RWPE1 (cell line): ENCODE results near the gene RAP1GAP.
A peak's percentile ranks its signal among the peaks of the same experiment; 100 is the strongest.

Experiments
- CTCF ChIA-PET: fragments of 350-600 bp; sonication (Branson Sonifier 250); formaldehyde crosslinking; extraction: SDS; loops from one replicate; lab custom pipeline; 2021; lab: Yijun Ruan, JAX
- POLR2A ChIA-PET: fragments of 400-600 bp; formaldehyde crosslinking; extraction: SDS; loops from one replicate; lab custom pipeline; 2020; ENCODE audit warnings: antibody characterized with exemption; ENCODE audit not compliant: low non-redundant PET; lab: Yijun Ruan, JAX
- DNase-seq: peaks from one replicate; pipeline ENCODE4 v3.0.0; 2012; ENCODE audit warnings: low spot score
- H3K27ac ChIP-seq: fragments of 450-650 bp; 2 replicates; pipeline ENCODE4 v1.5.1; 2017
- TF ChIP-seq, protein P1 (sequence below): fragments of 450-650 bp; conservative IDR thresholded peaks from 2 replicates; pipeline ENCODE4 v1.5.1; 2017; ENCODE audit warnings: low read depth, mild to moderate bottlenecking

RAP1GAP gene

DNA sequence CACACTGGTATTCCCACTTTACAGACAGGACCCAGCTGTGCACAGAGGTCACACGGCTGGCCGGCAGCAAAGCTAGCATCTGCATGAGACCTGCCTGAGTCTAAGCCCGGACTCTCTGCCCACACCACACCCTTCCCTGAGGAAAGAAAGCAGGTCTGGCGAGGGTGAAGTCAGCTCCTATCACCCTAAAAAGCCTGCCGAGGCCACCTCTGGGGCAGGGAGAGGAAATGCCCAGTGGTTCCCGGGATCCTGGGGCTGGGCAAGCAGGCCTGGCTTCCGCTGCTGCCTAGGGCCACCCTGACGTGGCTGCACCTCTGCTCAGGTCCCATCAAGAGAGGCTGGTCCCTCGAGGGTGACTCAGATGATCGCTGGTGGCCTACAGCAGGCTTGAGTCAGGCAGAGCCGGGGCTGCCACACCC lies 42.2 kb downstream of the RAP1GAP start:
- peak overlapping the region; percentile 67 for H3K27ac ChIP-seq
- ChIA-PET CTCF (interaction anchor here (1.0 kb wide), 1 partner anchor 52 kb away, joined by 3 read pairs; no protein-coding TSS in a partner anchor), POLR2A (interaction anchor here (0.6 kb wide), 1 partner anchor 16 kb away, joined by 7 read pairs; no protein-coding TSS in a partner anchor)
- TF ChIP-seq, protein P1, sequence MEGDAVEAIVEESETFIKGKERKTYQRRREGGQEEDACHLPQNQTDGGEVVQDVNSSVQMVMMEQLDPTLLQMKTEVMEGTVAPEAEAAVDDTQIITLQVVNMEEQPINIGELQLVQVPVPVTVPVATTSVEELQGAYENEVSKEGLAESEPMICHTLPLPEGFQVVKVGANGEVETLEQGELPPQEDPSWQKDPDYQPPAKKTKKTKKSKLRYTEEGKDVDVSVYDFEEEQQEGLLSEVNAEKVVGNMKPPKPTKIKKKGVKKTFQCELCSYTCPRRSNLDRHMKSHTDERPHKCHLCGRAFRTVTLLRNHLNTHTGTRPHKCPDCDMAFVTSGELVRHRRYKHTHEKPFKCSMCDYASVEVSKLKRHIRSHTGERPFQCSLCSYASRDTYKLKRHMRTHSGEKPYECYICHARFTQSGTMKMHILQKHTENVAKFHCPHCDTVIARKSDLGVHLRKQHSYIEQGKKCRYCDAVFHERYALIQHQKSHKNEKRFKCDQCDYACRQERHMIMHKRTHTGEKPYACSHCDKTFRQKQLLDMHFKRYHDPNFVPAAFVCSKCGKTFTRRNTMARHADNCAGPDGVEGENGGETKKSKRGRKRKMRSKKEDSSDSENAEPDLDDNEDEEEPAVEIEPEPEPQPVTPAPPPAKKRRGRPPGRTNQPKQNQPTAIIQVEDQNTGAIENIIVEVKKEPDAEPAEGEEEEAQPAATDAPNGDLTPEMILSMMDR, result no peak
- peak; percentile 37 for DNase-seq

DNA sequence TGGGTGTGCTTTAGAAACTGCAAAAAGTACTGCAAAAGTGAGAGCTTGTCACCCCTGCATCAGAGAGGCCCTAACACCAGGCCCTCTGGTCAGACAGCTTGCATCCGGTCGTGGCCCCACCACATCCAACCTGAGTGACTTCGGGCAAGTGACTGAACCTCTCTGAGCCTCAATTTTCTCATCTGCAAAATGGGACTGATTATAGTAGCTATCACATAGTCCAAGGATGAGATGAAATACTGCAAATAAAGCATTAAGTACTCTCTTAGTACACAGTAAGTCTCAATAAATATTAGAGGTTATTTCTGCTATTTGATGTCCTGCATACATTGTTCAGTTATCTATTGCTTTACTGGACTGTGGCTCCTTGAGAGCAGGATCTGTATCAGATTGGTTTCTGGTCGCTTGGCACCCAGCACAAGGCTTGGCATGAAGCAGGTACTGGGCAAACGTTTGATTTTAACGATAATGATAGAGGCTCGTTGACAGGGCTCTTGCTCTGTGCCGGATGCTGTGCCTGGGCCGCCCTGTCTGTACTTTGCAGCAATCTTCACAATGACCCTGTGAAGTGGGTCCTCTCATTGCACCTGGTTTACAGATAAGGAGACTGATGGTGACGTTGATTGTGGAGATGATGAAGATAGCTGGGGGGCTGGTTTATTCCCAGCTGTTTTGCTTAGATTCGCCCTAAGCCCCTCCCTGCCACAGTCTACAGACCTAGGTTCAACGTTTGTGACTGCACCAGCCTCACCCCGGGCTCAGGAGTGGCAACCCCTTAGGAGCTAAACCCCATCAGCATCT lies 43.6 kb downstream of the RAP1GAP start:
- DNase-seq, result no peak
- ChIA-PET POLR2A (no interaction called here), CTCF (no interaction called here)
- H3K27ac ChIP-seq, result no peak overlapping the region
- TF ChIP-seq, protein P1, result no peak

DNA sequence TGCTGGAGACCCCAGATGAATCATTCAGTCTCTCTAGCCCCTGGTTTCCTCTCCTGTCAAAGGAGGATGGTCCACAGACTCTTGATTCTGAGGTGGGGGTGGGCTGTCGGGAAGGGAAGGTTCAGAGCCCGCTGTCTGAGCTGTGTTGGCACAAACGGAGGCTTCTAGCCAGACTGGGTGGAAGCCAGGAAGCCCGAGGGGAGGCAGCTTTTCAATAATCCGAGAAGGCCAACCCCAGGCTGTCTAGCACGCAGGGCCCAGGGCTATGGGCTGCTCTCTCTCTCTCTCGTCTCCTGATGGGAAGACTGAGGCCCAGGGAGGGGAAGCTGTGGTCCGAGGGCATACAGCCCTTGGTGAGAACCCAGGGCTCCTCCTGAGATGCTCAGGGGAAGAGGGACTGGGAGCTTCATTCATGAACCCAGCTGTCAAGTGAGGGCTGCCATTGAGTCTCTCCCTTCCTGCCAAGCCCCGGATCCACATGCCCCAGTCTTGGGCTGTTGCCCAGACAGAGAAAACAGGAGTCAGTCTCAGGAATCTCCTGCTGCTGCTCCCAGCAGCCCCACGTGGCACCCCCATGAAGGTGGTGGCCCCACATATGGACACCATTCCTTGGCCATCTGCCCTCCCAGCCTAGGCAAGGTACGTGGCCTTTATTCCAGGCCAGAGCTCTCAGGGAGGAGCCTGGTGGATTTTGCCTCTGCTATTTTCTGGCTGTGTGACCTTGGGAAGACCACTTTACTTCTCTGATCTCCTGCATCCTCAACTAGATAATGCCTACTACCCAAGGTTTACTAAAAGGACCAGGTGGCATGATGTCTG lies 44.4 kb downstream of the RAP1GAP start:
- no peak for DNase-seq
- ChIA-PET POLR2A (no interaction called here), CTCF (interaction anchor here (0.6 kb wide), 2 partner anchors 29 to 254 kb away, joined by 3 read pairs; no protein-coding TSS in a partner anchor)
- 0 out of 2 replicates have a peak overlapping the region, but pooled peaks have one; percentile 12 for H3K27ac ChIP-seq
- TF ChIP-seq, protein P1, result no peak

DNA sequence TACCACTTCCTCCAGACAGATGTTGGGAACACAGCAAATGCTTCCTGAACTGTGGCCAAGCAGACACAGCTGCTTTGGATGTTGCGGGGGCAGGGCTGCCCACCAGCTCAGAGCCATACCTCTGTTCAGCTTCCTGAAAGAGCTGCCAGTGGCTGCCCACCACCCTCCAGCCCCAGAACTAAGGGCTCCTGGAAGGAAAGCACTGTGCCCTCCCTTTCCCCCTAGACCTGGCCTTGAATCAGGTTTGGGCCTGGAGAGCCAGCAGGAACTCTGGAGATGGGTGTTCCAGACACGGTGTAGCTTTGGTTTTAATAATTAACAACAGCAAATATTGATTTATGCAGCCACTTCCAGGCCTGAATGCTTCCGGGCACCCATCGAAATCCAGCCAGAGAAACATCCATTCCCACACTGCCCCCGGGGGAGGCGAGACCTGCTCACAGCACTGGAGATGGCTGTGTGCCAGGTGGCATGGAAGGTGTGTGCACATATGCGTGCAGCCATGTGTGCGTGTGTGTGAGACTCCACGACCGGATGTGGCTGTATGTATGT lies 45.7 kb downstream of the RAP1GAP start:
- CTCF ChIA-PET, result no interaction called here

DNA sequence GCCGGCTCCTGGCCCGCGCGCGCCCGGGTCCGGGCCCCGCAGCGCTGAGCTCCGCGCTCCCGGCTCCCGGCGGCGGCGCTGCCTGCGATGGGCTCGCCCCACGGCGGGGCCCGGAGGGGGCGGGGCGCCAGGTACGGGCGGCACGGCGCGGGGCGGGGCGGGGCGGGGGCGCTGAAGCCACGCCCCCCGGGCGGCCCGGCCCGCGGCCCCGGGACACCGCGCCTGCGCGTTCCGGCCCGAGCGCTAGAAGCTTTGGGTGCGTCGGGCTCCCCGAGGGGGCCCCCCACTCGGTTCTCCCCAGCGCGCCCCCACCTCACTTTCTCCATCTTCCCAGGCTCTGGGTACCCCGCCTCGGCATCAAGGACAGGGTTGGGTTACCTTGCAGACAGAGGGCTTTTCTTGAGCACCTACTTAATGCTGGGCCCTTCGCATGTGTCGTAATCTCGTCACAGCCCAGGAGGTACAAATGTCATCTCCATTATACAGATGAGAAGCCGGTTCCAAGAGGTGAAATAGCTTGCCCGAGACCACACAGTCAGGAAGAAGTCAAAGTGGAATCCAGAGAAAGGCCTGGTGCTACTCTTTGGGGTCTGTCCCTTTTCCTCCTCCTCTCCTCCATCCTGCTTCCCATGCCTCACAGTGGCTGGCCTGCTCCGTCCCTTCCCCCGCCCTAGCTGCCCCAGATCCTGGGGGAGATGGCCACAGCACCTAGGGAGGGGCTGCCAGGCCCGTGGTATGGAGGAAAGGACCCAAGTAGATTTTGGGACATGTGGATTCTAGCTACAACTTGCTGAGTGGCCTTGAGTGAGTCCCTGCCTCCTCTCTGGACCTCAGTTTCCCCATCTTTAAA lies 46.5 kb downstream of the RAP1GAP start:
- H3K27ac ChIP-seq, result peak overlapping the region; percentile 0; the same call in 1 of the 2 replicates
- peak; percentile 88 for DNase-seq
- ChIA-PET POLR2A (interaction anchor here (0.6 to 0.7 kb wide), 2 partner anchors 11 to 79 kb away, joined by 3 to 4 read pairs; no protein-coding TSS in a partner anchor), CTCF (interaction anchor here (0.5 to 0.7 kb wide), 2 partner anchors 30 to 1781 kb away, joined by 3 read pairs; no protein-coding TSS in a partner anchor)
- TF ChIP-seq, protein P1, result no peak

More for the DNA sequence above, 45.7 kb downstream of the RAP1GAP start:
- no peak for DNase-seq
- H3K27ac ChIP-seq, result peak overlapping the region; percentile 0; the same call in 1 of the 2 replicates
- POLR2A ChIA-PET, result no interaction called here
- TF ChIP-seq, protein P1, result no peak
